Astrocyte (in vitro differentiated cells and primary cell): ENCODE results near the gene DCDC2B.

Source experiments
- CTCF ChIP-seq: IDR thresholded peaks from 2 replicates; pipeline ENCODE4 v1.5.1; 2011; ENCODE audit warnings: low read depth, mild to moderate bottlenecking, inconsistent platforms, low read length, moderate library complexity; ENCODE audit not compliant: insufficient read depth
- EZH2 ChIP-seq: IDR thresholded peaks from 2 replicates; pipeline ENCODE4 v1.6.1; 2012; ENCODE audit warnings: mild to moderate bottlenecking, low read length, inconsistent platforms; ENCODE audit not compliant: insufficient read depth

DNA sequence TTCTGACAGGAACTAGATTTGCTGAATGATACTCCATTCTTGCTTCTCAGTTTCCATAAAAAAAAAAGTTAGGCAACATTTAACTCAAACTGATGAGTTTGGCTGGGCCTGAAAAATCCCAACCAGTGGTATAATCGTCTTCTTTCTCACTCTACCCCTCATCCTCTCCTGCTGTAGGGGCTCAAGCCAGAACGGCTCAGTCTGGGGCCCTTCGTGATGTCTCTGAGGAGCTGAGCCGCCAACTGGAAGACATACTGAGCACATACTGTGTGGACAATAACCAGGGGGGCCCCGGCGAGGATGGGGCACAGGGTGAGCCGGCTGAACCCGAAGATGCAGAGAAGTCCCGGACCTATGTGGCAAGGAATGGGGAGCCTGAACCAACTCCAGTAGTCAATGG lies 27.8 kb upstream of the DCDC2B start:
- TF ChIP-seq CTCF (no peak), EZH2 (no peak)
